ENCODE data around the gene LRGUK.
"Not testable (repeated sequence)": the region's sequence is repeated elsewhere in the genome, so short reads cannot be mapped to it uniquely, and the experiment has no call there.

Gene LRGUK

DNA sequence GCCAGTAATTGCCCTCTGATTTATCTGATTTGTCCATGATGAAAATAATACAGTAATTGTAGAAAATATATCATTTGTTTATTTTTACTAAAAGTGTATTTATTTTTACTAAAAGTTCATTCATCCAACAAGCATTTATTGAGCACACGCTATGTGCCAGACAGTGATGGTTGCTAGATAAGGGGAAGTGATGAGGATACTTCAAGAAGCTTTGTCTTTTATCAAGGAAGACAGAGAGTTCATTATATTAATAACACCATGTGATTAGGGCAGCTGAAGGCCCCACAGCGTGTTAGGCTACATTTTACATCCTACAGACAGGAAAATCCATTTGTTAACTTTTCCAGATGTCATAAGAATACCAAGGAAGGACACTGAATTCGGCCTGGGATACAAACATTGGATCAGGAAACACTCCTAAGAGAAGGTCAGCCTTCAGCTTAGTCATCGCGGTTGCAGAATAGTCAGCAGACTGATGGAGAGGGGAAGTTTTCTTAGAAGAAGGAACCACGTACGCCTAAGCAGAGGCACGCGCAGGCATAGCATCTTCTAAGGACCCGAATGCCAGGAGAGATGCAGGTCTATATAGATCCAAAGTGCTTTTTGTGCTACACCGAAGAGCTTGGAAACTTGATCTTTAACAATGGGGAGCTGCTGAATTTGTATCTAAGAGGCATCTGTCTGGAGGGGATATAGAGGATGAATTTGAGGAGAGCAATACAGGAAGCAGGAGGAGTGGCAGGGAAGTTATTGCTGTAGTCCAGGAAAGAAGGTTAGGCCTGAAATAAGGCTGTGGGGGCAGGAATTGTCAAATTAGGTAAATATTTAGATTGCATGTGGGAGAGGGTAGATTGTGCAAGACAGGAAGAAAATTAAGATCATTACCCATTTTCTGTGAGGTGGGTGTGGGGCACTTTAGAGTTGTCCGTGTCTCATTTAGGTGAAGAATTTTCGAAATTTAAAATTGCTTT lies 85.7 kb downstream of the LRGUK start:
- Histone ChIP-seq H3K4me1 (ENCODE audit: control insufficient read depth, insufficient read depth, low read length, poor library complexity, severe bottlenecking) (no peaks in the 10 kb centered on the region), H3K36me3 (ENCODE audit: control insufficient read depth, insufficient read depth, low read length) (no peaks in the 10 kb centered on the region), H3K9me3 (ENCODE audit: control insufficient read depth, low read length) (no peaks in the 10 kb centered on the region), H3K27ac (ENCODE audit: insufficient read depth, low read length, poor library complexity, severe bottlenecking) (no peak overlapping the region), H3K27me3 (replicated peaks; ENCODE audit: control insufficient read depth, insufficient read depth, low read length, poor library complexity, severe bottlenecking) (no peaks in the 10 kb centered on the region), H3K4me3 (ENCODE audit: insufficient read depth, low read depth, low read length, poor library complexity, severe bottlenecking) (no peak overlapping the region)
- DNase-seq = no peak

DNA sequence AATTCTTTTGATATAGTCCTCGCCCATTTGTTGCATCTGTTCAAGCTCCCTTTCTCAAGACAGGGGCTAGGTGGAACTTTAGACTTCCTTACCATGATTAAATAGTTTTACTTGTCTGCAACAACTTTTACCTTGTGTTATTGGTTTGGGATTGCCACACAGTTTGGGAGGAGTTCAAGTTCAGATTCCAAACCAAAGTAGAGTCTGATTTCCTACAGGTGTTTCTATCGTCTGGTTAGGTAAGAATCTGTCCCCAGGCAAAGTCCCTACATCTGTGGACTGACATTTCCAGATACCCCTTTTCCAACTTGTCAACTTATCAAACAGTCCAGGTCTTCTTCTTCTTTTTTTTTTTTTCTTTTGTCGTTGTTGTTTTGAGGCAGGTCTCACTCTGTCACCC lies 93.1 kb downstream of the LRGUK start:
- Histone ChIP-seq H3K4me3 (ENCODE audit: insufficient read depth, low read depth, low read length, poor library complexity, severe bottlenecking) (no peak overlapping the region), H3K9me3 (ENCODE audit: control insufficient read depth, low read length) (no peaks in the 10 kb centered on the region), H3K27me3 (replicated peaks; ENCODE audit: control insufficient read depth, insufficient read depth, low read length, poor library complexity, severe bottlenecking) (no peaks in the 10 kb centered on the region), H3K36me3 (ENCODE audit: control insufficient read depth, insufficient read depth, low read length) (no peaks in the 10 kb centered on the region), H3K27ac (ENCODE audit: insufficient read depth, low read length, poor library complexity, severe bottlenecking) (no peak overlapping the region), H3K4me1 (ENCODE audit: control insufficient read depth, insufficient read depth, low read length, poor library complexity, severe bottlenecking) (no peaks in the 10 kb centered on the region)
- DNase-seq = no peak

DNA sequence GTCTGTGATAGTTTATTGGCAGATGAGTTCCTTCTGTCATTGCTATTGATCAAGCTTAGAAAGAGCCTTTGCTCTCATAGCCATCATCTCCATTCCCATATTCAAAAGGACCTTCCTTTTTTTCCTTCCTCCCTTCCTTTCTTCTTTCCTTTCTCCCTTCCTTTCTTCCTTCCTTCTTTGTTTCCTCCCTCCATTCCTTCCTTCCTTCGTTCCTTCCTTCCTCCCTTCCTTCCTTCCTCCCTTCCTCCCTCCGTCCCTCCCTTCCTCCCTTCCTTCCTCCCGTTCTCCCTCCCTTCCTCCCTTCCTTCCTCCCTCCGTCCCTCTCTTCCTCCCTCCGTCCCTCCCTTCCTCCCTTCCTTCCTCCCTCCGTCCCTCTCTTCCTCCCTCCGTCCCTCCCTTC lies 104.2 kb downstream of the LRGUK start:
- H3K27me3 ChIP-seq (replicated peaks; ENCODE audit: control insufficient read depth, insufficient read depth, low read length, poor library complexity, severe bottlenecking); H3K9me3 ChIP-seq (ENCODE audit: control insufficient read depth, low read length); H3K4me3 ChIP-seq (ENCODE audit: insufficient read depth, low read depth, low read length, poor library complexity, severe bottlenecking); H3K4me1 ChIP-seq (ENCODE audit: control insufficient read depth, insufficient read depth, low read length, poor library complexity, severe bottlenecking); DNase-seq; H3K27ac ChIP-seq (ENCODE audit: insufficient read depth, low read length, poor library complexity, severe bottlenecking); H3K36me3 ChIP-seq (ENCODE audit: control insufficient read depth, insufficient read depth, low read length): not testable (repeated sequence)

DNA sequence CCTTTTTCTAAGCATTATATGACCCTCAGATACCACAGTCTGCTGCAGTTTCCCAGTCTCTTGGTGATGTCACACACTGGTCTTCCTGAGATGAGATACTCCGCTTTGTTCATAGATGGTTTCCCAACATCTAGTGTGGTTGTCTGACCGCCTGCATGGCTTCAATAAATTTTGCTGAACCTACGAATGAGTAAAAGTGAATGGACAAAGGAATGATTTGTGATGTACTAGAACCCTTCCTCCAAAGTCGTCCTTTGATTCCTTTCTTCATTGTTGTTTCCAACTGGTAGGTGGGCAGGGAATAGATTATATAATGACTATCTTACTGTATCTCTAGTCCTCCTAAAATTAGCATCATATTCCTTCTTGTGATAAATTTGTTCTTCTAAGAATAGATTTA lies 107.1 kb downstream of the LRGUK start:
- no peaks in the 10 kb centered on the region for H3K9me3 ChIP-seq (ENCODE audit: control insufficient read depth, low read length)
- no peaks in the 10 kb centered on the region for H3K27me3 ChIP-seq (replicated peaks; ENCODE audit: control insufficient read depth, insufficient read depth, low read length, poor library complexity, severe bottlenecking)
- H3K4me3 ChIP-seq (ENCODE audit: insufficient read depth, low read depth, low read length, poor library complexity, severe bottlenecking) = no peak overlapping the region
- DNase-seq = no peak
- no peaks in the 10 kb centered on the region for H3K4me1 ChIP-seq (ENCODE audit: control insufficient read depth, insufficient read depth, low read length, poor library complexity, severe bottlenecking)
- H3K36me3 ChIP-seq (ENCODE audit: control insufficient read depth, insufficient read depth, low read length) = no peaks in the 10 kb centered on the region
- no peak overlapping the region for H3K27ac ChIP-seq (ENCODE audit: insufficient read depth, low read length, poor library complexity, severe bottlenecking)

DNA sequence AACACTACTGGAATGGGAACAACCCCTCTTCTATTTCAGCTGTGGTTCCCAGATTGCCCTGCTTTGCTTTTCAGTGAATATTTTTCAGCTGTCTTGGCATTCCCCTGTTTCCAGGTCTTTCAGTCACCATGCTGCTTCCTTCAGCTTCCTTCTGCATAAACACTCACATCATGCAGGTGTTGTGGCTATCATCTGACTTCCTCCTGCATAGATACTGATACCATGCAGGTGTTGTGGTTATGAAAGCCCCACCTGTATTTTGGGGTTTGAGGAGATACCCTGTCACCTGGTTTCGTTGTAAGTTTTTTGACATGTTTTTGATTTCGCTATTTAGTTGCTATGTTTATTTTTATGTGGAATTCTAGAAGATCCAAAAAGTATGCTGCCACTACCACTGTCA lies 118.1 kb downstream of the LRGUK start:
- no peaks in the 10 kb centered on the region for H3K27me3 ChIP-seq (replicated peaks; ENCODE audit: control insufficient read depth, insufficient read depth, low read length, poor library complexity, severe bottlenecking)
- no peak overlapping the region for H3K27ac ChIP-seq (ENCODE audit: insufficient read depth, low read length, poor library complexity, severe bottlenecking)
- H3K9me3 ChIP-seq (ENCODE audit: control insufficient read depth, low read length) = no peaks in the 10 kb centered on the region
- no peaks in the 10 kb centered on the region for H3K36me3 ChIP-seq (ENCODE audit: control insufficient read depth, insufficient read depth, low read length)
- no peak overlapping the region for H3K4me3 ChIP-seq (ENCODE audit: insufficient read depth, low read depth, low read length, poor library complexity, severe bottlenecking)
- no peak for DNase-seq
- no peaks in the 10 kb centered on the region for H3K4me1 ChIP-seq (ENCODE audit: control insufficient read depth, insufficient read depth, low read length, poor library complexity, severe bottlenecking)

DNA sequence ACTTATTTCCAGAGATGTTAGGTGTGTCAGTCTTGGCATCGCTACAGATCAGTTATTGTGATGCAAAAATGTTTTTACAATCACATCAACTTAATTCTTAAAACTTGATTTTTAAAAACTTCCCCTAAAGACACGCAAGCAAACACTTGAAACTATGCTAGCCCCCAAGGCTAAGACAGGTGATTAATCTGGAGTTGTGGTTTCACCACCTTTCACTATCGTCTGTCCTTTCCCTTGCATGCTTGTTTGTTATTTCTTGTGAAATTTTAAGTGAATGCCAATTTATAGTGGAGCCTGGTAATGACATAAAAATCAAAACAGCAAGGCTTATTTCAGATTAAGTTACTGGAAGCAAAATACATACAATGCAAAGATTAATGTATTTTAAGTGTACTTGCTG lies 119.2 kb downstream of the LRGUK start:
- Histone ChIP-seq H3K36me3 (ENCODE audit: control insufficient read depth, insufficient read depth, low read length) (no peaks in the 10 kb centered on the region), H3K4me1 (ENCODE audit: control insufficient read depth, insufficient read depth, low read length, poor library complexity, severe bottlenecking) (no peaks in the 10 kb centered on the region), H3K9me3 (ENCODE audit: control insufficient read depth, low read length) (no peaks in the 10 kb centered on the region), H3K27me3 (replicated peaks; ENCODE audit: control insufficient read depth, insufficient read depth, low read length, poor library complexity, severe bottlenecking) (no peaks in the 10 kb centered on the region), H3K4me3 (ENCODE audit: insufficient read depth, low read depth, low read length, poor library complexity, severe bottlenecking) (no peak overlapping the region), H3K27ac (ENCODE audit: insufficient read depth, low read length, poor library complexity, severe bottlenecking) (no peak overlapping the region)
- no peak for DNase-seq

DNA sequence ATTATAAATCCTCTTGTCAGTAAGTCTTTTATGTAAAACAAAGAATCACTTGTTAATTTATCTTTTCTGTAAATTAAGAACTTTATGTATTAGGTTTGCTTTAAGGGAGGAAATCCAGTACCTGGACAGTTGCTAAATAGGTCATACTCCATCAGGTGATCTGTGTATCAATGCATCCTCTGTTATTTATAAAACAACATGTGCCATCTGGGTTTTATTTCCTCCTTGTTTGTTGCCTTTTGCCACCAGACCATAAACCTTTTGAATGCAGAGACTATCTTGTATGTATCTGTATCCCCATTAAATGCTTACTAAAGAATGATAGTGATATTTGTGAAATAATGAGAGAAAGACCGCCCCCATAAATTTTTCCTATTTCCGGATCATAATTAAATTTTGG lies 119.6 kb downstream of the LRGUK start:
- Histone ChIP-seq H3K27me3 (replicated peaks; ENCODE audit: control insufficient read depth, insufficient read depth, low read length, poor library complexity, severe bottlenecking) (no peaks in the 10 kb centered on the region), H3K9me3 (ENCODE audit: control insufficient read depth, low read length) (no peaks in the 10 kb centered on the region), H3K4me3 (ENCODE audit: insufficient read depth, low read depth, low read length, poor library complexity, severe bottlenecking) (no peak overlapping the region), H3K27ac (ENCODE audit: insufficient read depth, low read length, poor library complexity, severe bottlenecking) (no peak overlapping the region), H3K36me3 (ENCODE audit: control insufficient read depth, insufficient read depth, low read length) (no peaks in the 10 kb centered on the region), H3K4me1 (ENCODE audit: control insufficient read depth, insufficient read depth, low read length, poor library complexity, severe bottlenecking) (no peaks in the 10 kb centered on the region)
- DNase-seq = no peak

DNA sequence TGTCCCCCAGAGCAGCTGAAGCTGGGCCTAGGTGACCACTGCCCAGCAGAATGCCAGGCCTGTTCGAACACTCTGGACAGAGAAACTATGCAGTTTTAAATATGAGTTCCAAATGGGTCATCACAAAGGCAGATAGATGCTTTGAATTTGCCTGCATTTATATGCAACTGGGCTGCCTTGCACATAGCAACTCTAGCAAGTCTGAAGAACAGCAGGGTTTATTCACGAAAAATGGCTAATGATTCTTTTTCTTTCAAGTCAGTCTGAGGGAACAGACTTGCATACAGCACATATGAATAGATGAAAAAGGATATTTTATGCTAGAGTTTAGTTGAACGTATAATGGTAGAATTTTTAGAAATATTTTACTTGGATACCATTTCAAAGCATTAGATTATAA lies 121.1 kb downstream of the LRGUK start:
- Histone ChIP-seq H3K27ac (ENCODE audit: insufficient read depth, low read length, poor library complexity, severe bottlenecking) (no peak overlapping the region), H3K9me3 (ENCODE audit: control insufficient read depth, low read length) (no peaks in the 10 kb centered on the region), H3K36me3 (ENCODE audit: control insufficient read depth, insufficient read depth, low read length) (no peaks in the 10 kb centered on the region), H3K4me1 (ENCODE audit: control insufficient read depth, insufficient read depth, low read length, poor library complexity, severe bottlenecking) (no peaks in the 10 kb centered on the region), H3K27me3 (replicated peaks; ENCODE audit: control insufficient read depth, insufficient read depth, low read length, poor library complexity, severe bottlenecking) (no peaks in the 10 kb centered on the region), H3K4me3 (ENCODE audit: insufficient read depth, low read depth, low read length, poor library complexity, severe bottlenecking) (no peak overlapping the region)
- DNase-seq = no peak

DNA sequence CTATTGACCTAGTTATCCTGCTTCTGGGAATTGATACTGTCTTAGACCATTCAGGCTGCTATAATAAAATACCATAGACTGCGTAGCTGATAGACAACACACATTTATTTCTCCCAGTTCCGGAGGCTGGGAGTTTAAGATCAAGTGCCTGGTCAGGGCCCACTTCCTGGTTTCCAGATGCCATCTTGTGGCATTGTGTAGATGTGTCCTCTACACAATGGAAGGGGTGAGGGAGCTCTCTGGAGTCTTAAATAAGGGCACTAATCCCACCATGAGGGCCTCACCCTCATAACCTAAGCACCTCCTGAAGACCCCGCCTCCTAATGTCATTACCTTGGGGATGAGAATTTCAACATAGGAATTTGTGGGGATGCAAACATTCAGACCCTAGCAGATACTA lies 127.2 kb downstream of the LRGUK start:
- no peaks in the 10 kb centered on the region for H3K36me3 ChIP-seq (ENCODE audit: control insufficient read depth, insufficient read depth, low read length)
- no peak overlapping the region for H3K27ac ChIP-seq (ENCODE audit: insufficient read depth, low read length, poor library complexity, severe bottlenecking)
- H3K27me3 ChIP-seq (replicated peaks; ENCODE audit: control insufficient read depth, insufficient read depth, low read length, poor library complexity, severe bottlenecking) = no peaks in the 10 kb centered on the region
- H3K4me1 ChIP-seq (ENCODE audit: control insufficient read depth, insufficient read depth, low read length, poor library complexity, severe bottlenecking) = no peaks in the 10 kb centered on the region
- no peak for DNase-seq
- H3K9me3 ChIP-seq (ENCODE audit: control insufficient read depth, low read length) = no peaks in the 10 kb centered on the region
- no peak overlapping the region for H3K4me3 ChIP-seq (ENCODE audit: insufficient read depth, low read depth, low read length, poor library complexity, severe bottlenecking)

DNA sequence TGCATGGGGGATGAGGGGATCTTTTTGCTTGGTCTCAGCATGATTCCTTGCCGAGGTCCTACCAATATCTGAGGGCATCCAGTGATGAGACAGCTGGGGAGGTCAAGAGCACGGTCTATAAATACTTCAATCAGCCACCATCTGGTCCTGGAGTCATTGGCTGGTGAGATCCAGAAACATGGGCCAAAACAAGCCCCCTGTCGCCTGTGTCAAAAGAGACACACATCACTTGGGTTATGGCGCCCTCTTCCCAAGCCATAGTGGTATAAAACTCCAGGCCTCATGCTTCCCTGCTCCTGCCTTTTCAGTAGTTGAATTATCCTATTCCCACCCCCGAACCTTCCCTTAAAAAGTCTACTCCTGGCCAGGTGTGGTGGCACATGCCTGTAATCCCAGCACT lies 128.7 kb downstream of the LRGUK start:
- Histone ChIP-seq H3K36me3 (ENCODE audit: control insufficient read depth, insufficient read depth, low read length) (no peaks in the 10 kb centered on the region), H3K27ac (ENCODE audit: insufficient read depth, low read length, poor library complexity, severe bottlenecking) (no peak overlapping the region), H3K27me3 (replicated peaks; ENCODE audit: control insufficient read depth, insufficient read depth, low read length, poor library complexity, severe bottlenecking) (no peaks in the 10 kb centered on the region), H3K4me1 (ENCODE audit: control insufficient read depth, insufficient read depth, low read length, poor library complexity, severe bottlenecking) (no peaks in the 10 kb centered on the region), H3K4me3 (ENCODE audit: insufficient read depth, low read depth, low read length, poor library complexity, severe bottlenecking) (no peak overlapping the region), H3K9me3 (ENCODE audit: control insufficient read depth, low read length) (no peaks in the 10 kb centered on the region)
- no peak for DNase-seq

Measured in effector memory CD4-positive, alpha-beta T cell (primary cell).